Astrocyte of the cerebellum (primary cell): ENCODE results near the gene SUFU.

Experiments
- DNase-seq: peaks from one replicate; pipeline ENCODE4 v3.0.0-alpha.2; 2011; ENCODE audit warnings: low read depth
- H3K4me3 ChIP-seq: 2 replicates; pipeline ENCODE4 v1.5.1; 2011; ENCODE audit warnings: mild to moderate bottlenecking, low read depth, low read length, moderate library complexity
- in situ Hi-C: cut with HindIII; loops from 2 replicates; pipeline ENCODE4 v1.10.0; 2017; ENCODE audit warnings: low sequenced_read_pairs
- TF ChIP-seq, protein P1 (sequence below): IDR thresholded peaks from 2 replicates; pipeline ENCODE4 v1.5.1; 2012; ENCODE audit warnings: low read length, low read depth, moderate library complexity, mild to moderate bottlenecking; ENCODE audit errors: missing control alignments

SUFU gene

DNA sequence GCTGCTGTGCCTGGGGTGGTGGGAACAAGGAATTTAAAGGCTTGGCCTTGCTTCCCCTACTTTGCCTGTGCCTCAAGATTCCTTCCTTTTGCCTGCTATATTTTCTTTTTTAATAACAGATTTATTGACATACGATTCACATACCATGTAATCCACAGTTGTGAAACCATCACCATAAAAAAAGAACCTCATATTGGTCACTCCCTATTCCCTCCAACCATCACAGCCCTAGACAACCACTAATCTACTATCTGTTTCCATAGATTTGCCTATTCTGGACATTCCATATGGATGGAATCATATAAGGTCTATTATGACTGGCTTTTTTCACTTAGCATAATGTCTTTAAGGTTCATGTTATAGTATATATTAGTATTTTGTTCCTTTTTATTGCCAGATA, 81.3 kb downstream of the SUFU start:
- DNase-seq, result no peak
- TF ChIP-seq, protein P1, sequence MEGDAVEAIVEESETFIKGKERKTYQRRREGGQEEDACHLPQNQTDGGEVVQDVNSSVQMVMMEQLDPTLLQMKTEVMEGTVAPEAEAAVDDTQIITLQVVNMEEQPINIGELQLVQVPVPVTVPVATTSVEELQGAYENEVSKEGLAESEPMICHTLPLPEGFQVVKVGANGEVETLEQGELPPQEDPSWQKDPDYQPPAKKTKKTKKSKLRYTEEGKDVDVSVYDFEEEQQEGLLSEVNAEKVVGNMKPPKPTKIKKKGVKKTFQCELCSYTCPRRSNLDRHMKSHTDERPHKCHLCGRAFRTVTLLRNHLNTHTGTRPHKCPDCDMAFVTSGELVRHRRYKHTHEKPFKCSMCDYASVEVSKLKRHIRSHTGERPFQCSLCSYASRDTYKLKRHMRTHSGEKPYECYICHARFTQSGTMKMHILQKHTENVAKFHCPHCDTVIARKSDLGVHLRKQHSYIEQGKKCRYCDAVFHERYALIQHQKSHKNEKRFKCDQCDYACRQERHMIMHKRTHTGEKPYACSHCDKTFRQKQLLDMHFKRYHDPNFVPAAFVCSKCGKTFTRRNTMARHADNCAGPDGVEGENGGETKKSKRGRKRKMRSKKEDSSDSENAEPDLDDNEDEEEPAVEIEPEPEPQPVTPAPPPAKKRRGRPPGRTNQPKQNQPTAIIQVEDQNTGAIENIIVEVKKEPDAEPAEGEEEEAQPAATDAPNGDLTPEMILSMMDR, result no peak

DNA sequence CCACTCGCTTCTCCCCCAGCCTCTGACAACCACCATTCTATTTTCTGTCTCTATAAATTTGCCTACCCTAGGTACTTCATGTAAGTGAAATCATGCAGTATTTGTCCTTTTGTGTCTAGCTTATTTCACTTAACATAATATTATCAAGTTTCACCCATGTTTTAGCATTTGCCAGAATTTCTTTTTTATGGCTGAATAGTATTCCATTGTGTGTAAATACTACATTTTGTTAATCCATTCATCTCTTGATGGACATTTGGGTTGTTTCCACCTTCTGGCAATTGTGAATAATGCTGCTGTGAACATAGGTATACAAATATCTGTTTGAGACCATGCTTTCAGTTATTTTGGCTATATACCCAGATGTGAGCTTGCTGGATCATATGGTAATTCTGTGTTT, 83.1 kb downstream of the SUFU start:
- in situ Hi-C loops, result no loop called here
- no peak overlapping the region for H3K4me3 ChIP-seq
- DNase-seq, result no peak
- TF ChIP-seq, protein P1, result no peak

More for the DNA sequence above, 81.3 kb downstream of the SUFU start:
- in situ Hi-C loops, result no loop called here
- no peak overlapping the region for H3K4me3 ChIP-seq

DNA sequence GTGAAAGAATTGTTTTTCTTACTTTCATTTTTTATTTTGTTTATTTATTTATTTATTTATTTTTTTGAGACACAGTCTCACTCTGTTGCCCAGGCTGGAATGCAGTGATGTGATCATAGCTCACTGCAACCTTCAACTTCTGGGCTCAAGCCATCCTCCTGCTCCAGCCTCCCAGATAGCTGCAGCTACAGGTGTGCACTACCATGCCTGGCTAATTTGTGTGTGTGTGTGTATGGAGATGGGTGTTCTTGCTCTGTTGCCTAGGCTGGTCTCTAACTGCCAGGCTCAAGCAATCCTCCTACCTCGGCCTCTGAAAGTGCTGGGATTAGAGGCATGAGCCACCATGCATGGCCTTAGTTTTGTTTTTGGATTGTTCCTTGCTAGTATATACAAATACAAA, 85.1 kb downstream of the SUFU start:
- no peak overlapping the region for H3K4me3 ChIP-seq

DNA sequence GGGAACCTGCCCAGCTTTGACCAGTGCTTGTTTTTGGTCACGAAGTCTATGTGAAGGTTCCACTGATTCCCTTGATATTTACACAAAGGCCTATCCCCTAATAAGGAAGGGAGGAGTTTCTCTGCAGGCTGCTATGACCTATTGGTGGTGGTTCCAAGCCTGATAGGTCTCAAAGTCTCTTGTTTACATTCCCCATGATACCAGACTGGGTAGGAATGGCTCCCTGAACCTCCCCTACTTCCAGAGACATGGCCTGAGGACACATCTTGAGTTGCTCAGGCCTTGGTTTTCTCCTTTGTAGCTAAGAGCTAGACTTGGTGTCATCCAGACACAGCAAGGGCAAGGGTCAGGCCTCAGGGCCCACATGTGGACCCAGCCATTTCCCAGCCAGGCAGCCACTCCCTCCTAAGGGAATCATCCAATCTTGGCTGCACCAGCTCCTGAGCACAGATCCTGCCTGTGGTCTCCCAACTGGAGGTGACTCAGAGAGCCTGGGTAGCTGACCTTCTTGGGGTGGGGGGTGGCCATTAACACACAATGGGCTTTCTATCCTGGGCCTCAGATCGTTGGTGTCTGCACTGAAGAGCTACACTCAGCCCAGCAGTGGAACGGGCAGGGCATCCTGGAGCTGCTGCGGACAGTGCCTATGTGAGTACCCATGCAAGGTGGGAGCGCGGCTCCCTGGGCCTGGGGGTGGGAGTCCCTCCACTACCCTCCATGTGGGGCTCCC, 89.5 kb downstream of the SUFU start:
- in situ Hi-C loops, result loop anchor here (10.0 kb wide), 1 partner anchor 88 kb away; the partner anchor contains the start of genes ACTR1A and SUFU
- TF ChIP-seq, protein P1, result no peak
- H3K4me3 ChIP-seq, result no peak overlapping the region
- no peak for DNase-seq

More for the DNA sequence above, 85.1 kb downstream of the SUFU start:
- no peak for DNase-seq
- TF ChIP-seq, protein P1, result no peak
- in situ Hi-C loops, result no loop called here

DNA sequence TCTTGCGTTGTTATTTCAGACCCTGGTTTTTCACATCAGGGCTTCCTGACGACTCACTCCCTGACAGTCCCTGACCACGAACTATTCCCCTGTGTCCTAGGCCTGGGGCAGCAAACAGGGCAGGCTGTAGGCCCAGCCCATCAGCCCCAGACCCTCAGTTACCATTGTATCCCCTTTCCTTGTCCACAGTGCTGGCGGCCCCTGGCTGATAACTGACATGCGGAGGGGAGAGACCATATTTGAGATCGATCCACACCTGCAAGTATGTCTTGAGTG, 90.0 kb downstream of the SUFU start:
- DNase-seq, result no peak
- in situ Hi-C loops, result loop anchor here (10.0 kb wide), 1 partner anchor 89 kb away; the partner anchor contains the start of genes ACTR1A and SUFU
- TF ChIP-seq, protein P1, result no peak
- no peak overlapping the region for H3K4me3 ChIP-seq

DNA sequence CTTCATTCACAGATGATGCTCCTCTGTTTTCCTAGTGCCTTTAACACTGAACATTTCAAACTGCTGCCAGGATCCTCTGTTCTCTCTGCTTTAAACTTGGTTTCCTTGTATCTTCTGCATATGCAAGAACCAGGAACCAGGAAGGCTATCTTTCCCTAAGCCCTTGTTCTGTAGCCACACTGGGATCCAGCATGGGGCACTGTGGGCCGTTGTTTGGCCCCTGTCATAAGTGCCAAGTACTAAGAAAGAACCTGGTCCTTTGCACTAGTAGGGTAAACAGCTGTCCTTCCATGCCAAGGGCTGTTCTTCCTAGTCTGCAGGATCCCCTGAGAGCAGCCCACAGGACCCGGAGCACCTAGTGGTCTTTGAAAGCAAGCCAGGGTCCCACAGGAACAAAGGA, 91.5 kb downstream of the SUFU start:
- no peak for DNase-seq
- TF ChIP-seq, protein P1, result no peak
- in situ Hi-C loops, result loop anchor here (10.0 kb wide), 1 partner anchor 90 kb away; the partner anchor contains the start of genes ACTR1A and SUFU
- no peak overlapping the region for H3K4me3 ChIP-seq
